NCI-H2227 treated with DMSO at 0.1 percent for 48 hours (cell line): Measurements from ENCODE around the gene VASH2.

ENCODE experiments used
- DNase-seq: peaks from one replicate; lab custom pipeline; 2025; lab: John Stamatoyannopoulos, UW

VASH2 gene

DNA sequence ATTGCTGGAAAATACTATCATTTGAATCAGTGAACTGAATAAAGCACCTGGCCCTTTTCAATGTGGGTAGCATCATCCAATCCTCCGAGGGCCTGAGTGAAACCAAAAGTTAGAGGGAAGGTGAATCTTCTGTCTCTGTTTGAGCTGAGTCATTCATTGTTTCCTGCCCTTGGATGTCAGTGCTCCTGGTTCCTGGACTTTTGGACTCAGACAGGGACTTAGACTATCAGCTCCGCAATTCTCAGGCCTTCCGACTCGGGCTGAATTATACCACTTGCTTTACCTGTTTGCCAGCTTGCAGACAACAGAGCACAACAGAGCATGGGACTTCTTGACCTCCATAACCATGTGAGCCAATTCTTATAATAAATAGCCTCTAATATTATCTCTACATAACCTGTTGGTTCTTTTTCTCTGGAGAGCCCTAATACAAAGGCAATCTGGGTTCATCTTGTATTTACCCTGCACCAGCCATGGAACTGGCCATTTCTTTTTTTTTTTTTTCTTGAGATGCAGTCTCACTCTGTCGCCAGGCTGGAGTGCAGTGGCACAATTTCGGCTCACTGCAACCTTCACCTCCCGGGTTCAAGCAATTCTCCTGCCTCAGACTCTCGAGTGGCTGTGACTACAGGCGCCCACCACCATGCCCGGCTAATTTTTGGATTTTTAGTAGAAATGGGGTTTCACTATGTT is 19.2 kb upstream of the VASH2 start:
- no peak for DNase-seq

DNA sequence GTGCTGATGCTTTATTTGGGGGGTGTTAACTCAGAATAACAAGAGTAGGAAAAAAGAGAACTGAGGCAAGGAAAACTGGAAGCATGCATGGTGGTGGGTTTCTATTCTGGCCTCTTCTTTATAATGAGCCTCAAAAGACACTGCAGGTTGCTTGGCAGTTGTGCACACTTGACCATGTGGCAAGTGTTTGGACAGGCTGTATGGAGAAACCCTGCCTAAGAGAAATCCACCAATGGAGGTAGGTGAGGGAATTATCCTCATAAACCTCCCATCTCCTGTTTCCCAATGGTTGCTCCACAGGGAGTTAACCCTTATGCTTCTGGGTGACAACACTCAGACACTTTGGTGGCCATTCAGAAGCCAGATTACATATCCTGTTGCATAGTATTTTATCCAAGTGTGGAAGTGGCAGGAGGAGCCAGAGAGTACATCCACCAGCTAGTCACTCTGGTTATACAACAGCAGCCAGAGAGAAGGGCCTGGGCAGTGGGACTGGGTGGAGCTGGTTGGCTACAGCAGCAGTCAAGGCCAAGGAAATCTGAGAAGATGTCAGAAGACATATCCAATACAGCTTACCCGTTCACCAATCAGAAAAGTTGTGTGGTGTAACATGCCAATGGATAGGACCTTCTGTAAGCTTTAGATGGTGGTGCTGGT is 16.4 kb upstream of the VASH2 start:
- no peak for DNase-seq

DNA sequence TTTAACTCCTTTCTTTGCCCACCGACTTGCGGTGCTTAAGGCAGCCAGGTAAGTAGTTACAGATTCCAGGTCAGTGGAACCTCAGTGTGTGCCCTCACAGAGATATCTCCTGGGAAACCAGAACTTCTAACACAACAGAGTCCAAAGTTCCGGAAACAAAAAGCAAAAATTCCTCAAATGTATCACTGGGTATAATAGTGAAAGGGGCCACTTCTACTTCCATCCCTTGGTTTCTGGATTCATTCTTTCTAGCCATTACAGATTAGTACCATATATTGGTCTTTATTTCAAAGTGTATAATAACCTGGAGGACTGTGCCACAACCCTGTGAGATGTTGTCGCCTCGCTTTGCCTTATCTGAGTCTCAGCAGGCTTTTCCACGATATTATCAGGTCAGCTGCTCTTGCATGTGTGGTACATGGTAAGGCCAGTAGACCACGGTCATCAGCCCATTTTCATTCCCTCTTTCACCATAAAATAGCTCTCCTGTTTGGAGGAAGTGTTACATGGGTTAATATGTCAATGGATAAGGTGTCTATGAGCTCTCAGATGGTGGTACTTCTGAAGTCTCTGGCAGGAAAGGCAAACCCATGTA is 14.9 kb upstream of the VASH2 start:
- DNase-seq, result no peak

DNA sequence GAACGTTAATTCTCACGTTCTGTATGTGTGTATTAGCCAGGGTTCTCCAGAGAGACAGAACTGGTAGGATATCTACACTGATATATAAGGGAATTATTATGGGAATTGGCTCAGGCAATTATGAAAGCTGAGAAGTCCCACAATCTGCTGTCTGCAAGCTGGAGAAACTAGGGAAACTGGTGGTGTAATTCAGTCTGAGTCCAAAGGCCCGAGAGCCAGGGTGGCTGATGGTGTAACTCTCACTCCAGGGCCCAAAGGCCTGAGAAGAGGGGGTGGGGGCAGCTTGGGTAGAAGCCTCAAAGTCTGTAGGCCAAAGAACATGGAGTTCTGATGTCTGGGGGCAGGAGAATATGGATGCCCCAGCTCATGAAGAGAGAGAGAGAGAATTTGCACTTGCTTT is 13.3 kb upstream of the VASH2 start:
- no peak for DNase-seq

DNA sequence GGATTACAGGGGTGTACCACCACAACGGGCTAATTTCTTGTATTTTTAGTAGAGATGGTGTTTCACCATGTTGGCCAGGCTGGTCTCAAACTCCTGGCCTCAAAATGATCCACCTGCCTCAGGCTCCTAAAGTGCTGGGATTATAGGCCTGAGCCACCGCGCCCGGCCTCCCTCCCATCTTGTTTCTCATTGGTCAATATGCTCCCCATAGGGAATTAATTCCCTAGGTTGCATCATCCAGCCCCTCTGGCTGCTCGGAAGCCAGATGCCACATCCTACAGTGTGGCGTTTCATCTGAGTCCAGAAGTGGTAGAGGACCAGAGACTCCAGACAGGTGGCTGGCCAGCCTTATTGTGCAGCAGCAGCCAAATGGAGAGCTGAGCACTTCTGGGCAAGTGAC is 11.5 kb upstream of the VASH2 start:
- no peak for DNase-seq

DNA sequence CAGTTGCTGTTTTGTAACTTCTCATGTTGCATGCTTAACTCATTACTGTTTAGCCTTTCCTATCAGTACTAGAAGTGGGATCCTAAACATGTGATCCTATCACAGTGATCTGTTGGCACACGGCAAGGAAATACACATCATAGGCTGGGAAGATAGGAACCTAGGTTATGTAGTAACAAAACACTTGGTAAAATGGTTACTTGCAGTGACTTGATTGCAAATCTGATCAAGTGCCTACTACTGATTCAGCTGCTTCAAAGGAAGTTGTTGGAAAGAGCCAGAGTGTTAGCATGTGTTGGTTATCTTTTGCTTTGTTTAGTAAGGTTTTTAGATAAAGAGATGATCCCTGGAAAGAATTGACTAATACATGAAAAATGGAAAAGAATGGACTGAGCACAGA is 8.9 kb upstream of the VASH2 start:
- no peak for DNase-seq

DNA sequence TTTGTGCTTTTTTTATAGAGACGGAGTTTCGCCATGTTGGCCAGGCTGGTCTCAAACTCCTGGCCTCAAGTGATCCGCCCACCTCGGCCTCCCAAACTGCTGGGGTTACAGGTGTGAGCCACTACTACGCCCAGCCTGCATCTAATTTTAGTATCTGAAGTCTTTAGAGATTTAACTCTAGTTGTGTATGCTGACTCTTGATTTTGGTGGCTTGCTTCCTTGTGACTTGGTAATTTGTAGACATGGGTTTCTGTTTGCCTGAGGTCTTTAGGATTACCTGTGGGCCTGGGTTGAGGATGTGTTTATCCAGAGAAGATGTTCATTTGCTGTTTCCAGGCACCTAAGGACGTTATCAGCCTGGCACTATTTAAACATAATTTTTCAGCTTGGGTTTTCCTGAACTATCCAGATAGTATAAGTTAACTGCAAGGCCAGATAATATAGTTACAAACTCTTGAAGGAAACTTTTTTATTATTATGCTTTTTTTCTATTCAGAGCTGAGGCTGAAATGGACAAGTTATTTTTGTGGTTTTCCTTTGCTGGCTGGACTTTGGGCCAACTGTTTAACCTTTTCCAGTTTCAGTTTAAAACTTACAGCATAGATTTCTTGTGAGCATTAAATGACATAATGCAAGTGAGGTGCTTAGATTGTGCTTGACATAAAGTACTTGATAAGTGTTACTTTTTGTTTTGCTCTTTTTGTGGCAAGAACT is 7.5 kb upstream of the VASH2 start:
- no peak for DNase-seq

DNA sequence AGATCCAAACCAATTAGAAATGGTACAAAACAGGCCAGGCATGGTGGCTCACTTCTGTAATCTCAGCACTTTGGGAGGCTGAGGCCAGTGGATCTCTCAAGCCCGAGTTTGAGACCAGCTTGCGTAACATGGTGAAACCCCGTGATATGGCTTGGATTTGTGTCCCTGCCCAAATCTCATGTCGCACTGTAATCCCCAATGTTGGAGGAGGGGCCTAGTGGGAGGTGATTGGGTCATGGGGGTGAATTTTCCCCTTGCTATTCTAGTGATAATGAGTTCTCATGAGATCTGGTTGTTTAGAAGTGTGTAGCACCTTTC is 7.0 kb upstream of the VASH2 start:
- DNase-seq, result no peak

DNA sequence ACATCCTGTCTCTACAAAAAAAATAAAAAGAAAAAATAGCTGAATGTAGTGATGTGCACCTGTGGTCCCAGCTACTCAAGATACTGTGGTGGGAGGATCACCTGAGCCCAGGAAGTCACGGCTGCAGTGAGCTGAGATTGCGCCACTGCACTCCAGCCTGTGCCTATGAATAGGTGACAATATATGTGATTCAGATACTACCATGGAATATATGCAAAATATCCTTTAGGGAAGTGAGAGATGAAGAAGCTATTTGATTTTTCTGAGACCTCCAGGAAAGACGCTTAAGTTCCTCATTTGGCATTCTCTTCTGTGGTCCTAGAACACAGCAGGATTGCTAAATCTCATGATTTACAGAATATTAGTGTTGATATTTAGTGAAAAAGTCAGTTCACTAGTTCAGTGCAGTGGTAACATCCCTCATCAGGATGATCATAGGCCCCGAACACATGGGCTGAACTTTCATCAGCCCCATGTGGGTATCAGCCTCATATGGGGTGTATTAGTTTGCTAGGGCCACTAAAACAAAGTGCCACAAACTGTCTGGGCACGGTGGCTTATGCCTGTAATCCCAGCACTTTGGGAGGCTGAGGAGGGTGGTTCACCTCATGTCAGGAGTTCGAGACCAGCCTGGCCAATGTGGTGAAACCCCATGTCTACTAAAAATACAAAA is 6.0 kb upstream of the VASH2 start:
- no peak for DNase-seq

DNA sequence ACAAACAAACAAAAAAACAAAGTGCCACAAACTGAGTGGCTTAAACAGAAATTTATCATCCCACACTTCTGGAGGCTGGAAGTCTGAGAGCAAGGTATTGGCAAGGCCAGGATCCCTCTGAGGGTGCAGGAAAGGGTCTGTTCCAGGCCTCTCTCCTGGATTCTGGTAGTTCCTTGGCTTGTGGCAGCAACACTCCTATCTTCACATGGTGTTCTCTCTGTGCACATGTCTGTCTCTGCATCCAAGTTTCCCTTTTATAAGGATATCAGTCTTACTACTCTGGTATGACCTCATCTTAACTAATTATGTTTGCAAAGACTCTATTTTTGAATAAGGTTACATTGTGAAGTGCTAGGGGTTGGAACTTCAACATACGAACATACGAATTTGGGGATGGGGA is 5.3 kb upstream of the VASH2 start:
- no peak for DNase-seq

DNA sequence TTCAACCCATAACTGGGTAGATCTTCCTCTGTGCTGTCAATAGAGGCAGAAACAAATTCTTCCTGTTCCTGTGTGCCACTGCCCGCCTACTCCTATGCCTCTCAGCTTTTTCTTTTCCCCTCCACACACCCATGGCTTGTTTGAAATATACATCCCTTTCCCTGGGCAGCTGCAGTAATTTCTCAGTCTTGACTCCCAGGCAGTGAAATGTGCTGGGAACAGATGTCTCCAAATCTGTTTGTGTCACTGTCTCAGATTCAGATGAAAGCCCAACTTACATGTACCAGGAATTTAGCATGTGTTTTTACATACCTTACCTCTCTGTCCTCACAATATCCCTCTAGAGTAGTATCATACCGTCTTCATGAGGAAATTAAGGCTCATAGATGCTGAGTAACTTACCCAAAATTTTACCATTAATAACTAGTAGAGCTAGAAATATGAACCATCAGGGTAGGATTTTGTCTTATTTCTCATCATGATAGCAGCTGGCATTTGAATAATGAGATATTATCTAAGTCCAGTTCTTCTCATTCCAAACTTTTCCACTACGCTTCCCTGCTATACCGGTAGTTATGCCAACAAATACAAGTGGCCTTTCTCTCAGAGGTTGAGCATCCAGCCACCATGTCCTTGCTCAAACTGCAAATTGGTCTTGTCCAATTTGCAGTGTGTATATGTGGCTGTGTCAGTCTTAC is 4.7 kb upstream of the VASH2 start:
- no peak for DNase-seq

DNA sequence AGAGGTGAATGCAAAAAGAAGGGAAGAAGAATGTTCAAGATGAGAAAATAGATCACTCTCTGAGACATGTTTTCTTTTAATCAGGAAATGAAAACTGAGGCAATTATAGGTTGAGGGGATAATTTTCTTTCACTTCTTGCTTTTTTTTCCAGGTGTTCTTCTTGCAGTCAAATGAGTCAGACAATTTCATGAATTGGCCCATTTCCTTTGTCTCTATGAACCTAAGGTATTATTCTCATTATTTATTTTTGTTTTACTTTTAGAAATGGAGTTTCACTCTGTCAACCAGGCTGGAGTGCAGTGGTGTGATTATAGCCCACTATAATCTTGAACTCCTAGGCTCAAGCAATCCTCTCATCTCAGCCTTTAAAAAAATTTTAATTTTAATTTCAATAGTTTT is 3.5 kb upstream of the VASH2 start:
- DNase-seq, result no peak

DNA sequence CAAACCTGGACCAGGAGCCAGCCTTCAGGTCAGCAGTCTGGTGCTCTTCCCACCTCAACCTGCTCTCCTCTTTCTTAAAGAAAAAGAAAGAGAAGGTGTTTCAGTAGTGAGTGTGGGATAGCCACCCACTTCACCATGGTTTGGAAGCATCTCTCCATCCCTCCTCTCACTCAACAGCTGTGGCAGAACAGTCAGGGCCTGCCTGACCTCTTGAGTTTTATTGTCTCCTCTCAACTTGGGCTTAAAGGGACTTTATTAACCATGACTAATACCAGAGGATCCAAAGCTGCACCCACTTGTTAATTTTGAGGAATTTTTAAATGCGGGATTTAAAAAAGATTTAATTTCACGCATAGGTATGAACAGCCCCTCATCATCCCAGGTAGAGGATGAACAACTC is 570 bp upstream of the VASH2 start:
- DNase-seq, result no peak

DNA sequence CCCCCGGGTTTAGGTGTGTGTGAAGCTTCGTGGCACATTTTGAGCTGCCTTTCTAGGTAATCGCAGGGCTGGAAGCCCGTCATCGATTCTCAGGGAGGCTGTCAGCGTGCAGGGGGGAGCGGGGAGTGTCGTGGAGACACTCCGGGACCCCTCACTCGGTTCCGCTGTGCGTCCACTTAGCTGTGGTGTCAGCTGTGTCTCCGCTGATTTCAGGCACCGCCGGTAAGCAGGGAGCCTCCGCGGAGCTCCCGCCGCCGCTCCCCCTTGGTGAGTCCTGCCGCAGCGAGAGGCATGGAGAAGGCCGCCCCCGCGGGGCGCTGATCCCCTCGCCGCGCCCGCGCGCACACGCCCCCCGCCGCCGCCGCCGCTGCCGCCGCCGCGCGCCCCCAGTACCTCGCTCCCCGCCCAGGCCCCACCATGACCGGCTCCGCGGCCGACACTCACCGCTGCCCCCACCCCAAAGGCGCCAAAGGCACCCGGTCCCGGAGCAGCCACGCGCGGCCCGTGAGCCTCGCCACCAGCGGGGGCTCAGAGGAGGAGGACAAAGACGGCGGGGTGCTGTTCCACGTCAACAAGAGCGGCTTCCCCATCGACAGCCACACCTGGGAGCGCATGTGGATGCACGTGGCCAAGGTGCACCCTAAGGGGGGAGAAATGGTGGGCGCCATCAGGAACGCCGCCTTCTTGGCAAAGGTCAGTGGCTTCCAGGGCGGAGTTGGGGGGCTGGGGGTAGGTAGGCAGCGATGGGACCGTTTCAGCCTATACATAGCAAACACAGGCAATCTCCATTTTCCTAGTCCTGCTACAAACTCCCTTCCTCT is 995 bp downstream of the VASH2 start:
- no peak for DNase-seq

DNA sequence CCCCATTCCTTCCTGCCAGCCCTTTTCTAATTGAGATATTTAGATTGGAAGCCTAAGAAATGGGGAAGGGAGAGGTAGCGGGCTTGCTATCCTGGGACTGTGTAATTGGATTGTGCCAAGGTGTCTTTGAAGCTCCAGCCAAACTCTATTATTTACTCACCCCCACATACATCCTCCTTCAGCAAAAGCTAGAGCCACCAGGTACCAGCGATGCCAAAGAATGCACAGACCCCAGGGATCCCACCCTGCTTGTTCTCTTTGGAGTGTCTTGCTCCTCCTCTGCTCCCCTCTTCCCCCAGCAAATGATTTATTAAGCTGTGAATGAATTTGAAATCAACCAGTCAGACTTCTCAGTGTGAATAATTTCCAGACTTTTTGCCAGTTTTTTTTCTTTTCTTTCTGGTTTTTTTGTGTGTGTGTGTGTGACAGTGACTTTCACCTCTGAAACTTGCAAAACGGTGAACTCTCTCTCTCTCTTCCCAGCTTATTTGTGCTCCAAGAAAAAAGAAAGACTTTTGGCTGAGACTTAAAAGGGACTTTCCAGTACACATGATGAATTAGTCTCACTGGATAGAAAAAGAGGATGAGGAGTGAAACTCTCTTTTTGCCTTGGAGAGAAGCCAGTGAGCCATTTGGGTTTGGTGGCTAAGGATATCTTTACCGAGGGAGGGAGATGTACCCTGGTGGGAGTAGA is 1.8 kb downstream of the VASH2 start:
- DNase-seq, result no peak

DNA sequence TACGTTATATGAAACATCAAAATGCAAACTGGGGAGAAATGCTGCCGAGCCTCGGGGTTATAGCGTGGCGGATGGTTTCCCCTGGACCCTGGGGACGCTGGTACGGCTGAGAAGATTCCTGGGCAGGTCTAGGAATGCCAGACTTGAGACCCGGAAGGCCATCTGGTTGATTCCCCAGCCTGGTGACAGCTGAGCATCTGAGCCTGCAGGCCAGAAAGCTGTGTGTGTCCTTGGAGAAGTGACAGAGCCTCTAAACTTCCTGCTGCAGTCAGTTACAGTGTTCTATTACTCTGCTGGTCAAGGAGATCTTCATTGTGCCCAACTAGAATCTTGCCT is 2.3 kb downstream of the VASH2 start:
- no peak for DNase-seq

DNA sequence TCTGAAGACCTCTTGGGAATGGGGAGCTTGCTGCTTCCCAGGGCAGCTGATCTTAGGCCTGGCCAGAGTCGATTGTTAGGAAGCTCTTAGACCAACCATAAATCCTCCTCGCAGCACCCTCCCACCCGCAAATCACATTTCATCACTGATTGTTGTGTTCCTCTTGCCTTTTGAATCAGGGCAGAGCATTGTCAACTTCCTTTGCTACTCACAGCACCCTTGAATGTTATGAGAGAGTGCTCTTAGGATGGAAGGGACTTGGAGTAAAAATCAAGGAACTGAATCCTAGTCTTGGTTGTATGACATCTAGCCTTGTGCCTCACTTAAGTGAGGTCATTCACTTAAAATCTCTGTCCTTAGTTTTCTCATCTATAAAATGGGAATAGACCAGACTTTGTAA is 3.0 kb downstream of the VASH2 start:
- no peak for DNase-seq

DNA sequence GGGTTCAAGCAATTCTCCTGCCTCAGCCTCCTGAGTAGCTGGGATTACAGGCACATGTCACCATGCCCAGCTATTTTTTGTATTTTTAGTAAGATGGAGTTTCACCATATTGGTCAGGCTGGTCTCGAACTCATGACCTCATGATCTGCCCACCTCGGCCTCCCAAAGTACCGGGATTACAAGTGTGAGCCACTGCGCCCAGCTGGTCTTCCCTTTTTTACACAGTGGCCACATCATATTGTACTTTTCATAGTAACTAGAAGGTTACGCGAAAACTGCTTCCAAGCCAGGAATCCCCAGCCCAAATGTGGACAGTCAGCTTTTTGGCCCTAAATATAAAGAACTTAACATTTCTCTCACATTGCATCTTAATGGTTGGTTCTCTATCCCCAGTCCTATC is 4.2 kb downstream of the VASH2 start:
- DNase-seq, result no peak

DNA sequence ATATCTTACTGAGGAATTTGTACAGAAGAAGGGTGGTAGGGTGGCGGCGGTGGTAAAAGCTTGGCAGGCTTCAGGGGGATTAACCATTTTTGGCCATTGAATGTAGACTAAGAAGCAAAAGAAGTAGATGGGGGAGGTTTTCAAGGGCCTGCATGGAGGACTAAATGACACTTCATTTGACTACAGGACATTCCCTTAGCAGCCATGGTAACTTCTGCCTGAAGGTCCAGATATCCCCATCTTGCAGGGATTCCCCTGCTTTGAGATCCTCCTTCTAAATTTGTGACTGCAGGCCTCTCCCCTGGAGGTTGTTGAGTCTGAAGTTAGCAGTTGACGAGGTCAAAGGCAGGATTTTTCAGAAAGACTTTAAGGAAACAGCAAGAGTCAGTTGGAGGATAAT is 4.8 kb downstream of the VASH2 start:
- DNase-seq, result no peak

DNA sequence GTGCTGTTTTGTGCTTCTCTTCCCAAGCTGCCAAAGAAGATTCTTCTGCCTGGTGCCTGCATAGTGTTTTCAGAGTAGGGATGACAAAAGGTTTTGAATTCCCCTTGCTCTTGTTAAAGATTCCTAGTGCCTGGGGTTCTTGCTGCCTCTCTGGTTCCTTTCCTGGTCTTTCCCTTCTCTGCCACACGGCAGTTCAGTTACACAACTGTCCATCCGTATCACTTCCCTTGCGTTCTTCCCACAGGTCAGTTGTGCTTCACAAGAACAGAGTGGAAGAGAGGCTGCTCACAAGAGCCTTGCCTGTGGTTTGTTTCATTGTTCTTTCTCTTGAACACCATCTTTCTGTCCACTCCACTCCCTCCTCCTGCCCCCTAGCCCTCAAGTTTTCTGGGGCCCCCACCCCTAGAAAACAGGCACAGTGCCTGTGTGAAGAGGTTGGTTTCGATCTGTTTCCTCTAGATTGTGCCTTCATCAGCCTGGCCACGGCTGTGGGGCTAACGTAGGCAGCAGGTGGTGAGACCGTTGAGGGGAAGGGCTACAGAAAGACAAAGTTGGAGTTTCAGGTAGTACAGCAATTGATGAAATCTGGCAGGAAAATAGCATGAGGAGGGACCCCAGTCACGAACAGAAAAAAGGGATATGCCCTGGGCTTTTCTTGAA is 5.8 kb downstream of the VASH2 start:
- no peak for DNase-seq
